ENCODE data around the gene ATG13.

Gene ATG13

DNA sequence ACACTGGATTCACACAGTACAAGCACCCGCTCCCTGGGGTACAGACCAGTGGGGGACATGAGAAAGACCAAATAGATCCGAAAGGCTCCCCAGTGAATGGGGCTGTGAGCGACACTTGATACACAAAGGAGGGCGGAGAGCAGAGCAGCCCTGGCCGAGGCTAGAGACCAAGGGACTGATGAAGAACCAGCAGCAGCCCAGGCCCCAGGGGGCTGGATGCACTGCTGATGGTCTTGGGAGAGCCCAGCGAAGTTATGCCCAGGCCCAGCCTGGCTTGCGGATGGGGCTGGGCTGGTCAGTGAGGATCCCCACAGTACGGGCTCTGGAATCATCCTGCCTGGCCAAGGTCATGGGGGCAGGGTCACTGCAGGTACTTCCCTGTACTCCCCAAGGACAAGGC lies 59.8 kb downstream of the ATG13 start:
- DNase-seq, result no peak

DNA sequence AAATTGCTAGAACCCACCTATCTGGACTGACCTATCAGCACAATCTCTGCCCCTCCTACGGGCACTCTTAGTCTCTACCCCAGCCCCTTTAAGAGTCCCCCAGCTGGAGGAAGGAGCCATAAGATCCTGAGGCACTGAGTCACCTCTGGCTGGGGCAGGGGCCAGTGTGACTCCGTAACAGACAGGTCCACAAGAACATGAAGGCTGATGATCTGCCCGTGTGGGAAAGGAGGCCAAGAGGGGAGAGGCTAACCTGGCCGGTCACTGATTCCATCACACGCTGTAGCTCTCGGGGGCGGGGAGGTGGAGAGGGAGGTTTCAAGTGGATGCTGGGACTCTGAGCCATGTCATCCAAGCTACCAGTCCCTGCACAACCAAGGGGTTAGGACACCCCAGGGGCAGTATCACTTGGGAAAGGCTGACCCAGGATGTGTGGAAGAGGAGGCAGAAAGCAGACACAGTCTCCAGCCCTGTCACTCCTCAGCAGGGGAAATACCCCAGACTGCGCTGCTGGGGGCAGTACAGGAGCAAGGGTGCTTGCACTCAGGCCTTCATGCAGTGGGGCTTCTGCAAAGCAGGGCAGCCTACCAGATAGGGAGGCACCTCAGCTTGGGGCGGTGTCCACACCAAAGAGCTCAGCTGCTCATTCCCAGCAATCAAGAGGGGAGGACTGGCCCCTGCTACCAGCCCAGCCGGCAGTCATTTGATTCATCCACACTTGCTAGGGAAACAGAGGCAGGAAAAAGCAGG lies 60.8 kb downstream of the ATG13 start:
- no peak for DNase-seq

GRCh38 chr11:46678741-46679130 lies 61.4 kb downstream of the ATG13 start:
- DNase-seq, result no peak

DNA sequence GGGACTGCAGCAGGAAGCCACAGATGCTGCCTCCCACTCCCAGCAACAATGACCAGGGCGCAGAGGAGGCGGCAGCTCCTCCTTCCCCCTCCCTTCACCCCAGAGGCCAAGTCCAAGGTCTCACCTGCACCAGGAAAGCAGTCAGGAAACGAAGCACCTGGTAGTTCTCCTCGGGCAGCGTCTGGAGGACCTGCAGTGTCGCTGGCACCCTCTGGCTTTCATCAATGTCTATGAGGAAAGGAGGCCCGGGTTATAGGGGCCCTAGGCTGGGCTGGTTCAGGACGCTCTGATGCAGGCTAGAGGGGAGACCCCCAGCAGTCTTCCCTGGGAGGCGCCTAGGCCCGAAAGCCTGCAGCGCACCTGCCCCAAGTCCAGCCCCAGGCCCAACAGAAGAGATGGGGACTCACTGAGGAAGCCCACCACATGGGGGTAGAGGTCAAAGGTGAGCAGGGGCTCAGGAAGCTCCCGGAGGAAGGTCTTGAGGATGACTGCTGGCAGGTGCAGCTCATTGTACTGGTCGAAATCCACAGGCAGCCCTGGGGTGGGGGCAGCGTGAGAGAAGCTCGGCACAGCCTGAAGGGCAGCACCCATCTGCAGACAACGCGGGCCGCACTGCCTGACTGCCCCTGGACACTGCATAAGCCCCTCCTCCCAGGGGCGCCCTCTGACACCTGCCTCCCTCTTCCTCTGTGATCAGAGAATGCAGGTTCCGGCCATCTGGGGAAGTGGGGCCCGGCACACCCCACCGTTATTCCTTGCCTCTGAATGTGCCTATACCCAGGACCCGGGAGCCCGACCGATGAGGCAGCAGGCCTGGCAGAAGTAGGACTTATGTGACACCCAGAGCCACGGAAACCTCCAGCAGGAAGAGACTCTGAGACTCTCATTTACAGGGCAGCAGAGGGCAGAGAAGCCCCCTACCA lies 62.1 kb downstream of the ATG13 start:
- DNase-seq, result no peak

DNA sequence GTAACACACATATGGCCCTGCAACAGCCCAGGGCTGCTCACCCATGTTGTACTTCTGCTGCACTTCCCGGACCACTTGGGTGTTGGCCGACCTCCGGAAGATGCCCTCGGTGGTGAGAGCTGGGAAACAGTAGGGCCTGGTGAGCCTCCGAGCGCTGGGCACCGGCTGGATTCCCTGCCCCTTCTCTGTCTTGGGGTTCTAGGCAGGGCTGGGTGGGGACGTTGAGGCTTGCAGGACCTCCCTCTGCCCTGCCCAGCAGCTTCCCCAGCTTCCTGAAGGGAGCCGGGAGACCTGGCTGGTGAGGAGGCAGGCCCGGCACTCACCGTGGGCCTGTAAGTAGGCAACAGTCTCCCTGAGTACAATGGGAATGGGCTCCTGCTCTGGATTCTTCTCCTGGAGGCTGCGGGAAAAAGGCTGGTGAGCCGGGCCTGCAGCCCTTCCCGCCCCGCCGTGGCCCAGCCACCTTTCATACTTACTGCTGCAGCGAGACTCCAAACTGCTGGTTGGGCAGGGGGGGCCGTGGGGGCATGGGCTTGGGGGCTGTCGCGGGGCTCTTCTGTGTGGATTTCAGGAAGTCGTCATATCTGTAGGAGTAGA lies 62.9 kb downstream of the ATG13 start:
- DNase-seq, result no peak

GRCh38 chr11:46680815-46681214 lies 63.5 kb downstream of the ATG13 start:
- no peak for DNase-seq

DNA sequence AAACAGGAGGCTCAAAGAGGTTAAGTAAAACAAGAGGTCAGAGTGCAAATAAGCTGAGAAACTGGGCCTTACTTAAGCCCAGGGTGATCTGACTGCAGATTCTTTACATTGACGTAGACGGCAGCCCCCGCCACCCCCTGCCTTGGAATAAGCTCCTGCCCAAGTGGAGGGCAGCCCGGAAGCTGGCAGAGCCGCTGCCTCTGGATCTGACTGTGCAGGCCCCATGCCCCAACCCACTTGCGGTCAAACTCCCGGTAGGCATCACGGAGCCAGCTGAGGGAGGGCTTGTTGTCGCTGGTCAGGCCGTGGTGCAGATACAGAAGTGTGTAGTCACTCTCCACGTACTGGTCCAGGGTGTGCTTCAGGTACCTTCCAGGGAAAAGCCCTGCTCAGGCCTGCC lies 64.5 kb downstream of the ATG13 start:
- DNase-seq, result no peak

GRCh38 chr11:46682773-46683752 lies 65.7 kb downstream of the ATG13 start:
- no peak for DNase-seq

DNA sequence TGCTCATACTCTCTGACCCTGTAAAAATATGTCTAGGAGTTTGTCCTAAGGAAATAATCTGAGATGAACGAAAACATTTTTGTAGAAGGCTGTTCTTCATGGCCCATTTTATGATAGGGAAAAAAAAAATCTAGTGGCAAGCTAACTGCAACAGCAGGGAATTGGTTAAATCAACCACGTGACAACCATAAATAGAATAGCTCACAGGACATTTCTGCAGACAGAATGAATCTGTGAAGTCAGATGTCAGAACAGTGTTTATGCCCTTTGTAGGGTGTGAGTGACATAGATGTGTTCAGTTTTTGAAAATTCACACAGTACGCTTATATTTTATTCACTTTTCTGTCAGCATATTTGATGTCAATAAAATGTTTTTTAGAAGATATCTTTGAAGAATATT lies 67.0 kb downstream of the ATG13 start:
- no peak for DNase-seq

- DNase-seq, result no peak
Observed at GRCh38 chr11:46686886-46687795, 69.8 kb downstream of the ATG13 start.

GRCh38 chr11:46690702-46691101 lies 73.3 kb downstream of the ATG13 start:
- no peak for DNase-seq

DNA sequence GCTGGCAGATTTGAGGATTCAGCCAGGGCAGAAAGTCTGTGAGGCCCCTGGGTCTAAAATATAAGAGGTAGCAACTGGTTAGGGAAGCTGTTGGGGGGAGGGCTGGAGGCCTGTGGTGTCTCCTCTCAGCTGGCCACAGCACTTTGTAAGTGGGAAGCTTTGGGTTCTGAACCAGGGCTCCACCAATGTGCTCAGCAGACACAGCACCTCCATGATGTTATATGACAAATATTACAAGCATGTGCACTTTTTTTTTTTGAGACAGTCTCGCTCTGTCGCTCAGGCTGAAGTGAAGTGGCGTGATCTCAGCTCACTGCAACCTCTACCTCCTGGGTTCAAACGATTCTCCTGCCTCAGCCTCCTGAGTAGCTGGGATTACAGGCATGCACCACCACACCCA lies 75.1 kb downstream of the ATG13 start:
- no peak for DNase-seq

GRCh38 chr11:46693597-46694012 lies 76.3 kb downstream of the ATG13 start:
- no peak for DNase-seq

- DNase-seq, result no peak
Observed at GRCh38 chr11:46694072-46694471, 76.7 kb downstream of the ATG13 start.

DNA sequence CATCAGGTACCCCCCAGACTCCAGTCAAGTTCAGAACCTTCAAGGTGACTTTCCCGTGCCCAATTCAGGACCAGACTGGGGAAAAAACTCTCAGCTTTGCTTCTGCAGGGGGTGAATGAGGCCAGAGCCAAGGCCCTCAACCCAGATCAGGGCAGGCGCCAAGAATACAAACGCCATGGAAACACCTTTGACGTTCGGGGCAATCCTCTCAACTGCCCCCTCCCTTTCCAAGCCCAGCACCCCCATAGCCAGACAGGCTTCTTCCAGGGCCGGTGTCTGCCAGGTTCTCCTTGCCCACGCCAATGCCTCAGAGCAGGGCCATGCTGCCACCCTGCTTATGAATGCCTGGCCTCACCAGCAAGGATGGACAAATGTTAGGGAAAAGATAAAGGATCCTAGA lies 77.3 kb downstream of the ATG13 start:
- DNase-seq, result no peak

- no peak for DNase-seq
Observed at GRCh38 chr11:46695345-46696211, 78.2 kb downstream of the ATG13 start.

- DNase-seq, result no peak
Observed at GRCh38 chr11:46696212-46696558, 78.8 kb downstream of the ATG13 start.

GRCh38 chr11:46697303-46697702 lies 80.0 kb downstream of the ATG13 start:
- DNase-seq, result no peak

DNA sequence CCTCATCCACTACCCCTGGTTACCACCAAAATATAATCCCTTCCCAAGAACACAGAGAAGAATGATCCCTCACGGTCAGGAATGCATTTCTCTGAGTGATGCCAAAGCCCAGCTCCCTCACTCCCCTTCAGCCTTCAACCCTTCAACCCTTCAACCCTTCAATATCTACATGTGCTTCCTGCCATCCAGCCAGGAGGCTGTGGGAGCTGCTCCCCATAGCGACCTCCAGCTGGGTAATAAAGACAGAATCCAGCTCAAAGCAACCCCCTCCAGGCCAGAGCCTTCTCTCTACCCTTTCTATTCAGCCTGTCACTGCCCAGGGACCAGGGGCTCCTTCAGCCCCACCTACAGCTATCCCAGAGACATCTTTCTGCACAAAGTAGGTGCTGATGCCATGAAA lies 80.4 kb downstream of the ATG13 start:
- DNase-seq, result no peak

DNA sequence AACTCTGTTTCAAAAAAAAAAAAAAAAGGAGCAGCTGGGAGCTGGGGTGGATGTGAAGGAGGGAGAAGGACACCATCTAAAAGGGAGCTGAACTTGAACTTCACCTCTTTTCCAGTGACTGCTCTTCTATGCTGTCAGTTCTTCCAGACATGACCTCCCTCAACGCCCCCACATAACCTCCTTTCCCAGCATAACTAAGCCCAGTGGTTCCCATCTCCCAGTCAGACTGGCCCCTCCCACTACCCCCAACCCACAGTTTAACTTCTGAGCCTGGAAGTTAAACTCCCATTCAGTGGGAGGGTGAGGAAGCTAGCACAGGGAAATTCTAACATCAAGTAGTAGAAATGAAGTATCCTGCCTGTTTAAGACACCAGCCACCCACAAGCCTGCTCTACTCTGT lies 81.2 kb downstream of the ATG13 start:
- no peak for DNase-seq
